GM18508 (cell line): ENCODE data around the gene STK38.
"Not testable (repeated sequence)": the region's sequence is repeated elsewhere in the genome, so short reads cannot be mapped to it uniquely, and the experiment has no call there.

ENCODE experiments used
- ATAC-seq: cut with Tn5 transposase; IDR thresholded peaks from one replicate; pipeline ENCODE4 v1.9.1; 2021; ENCODE audit warnings: moderate number of reproducible peaks; ENCODE audit not compliant: insufficient read depth, unreplicated experiment

STK38 gene

GRCh38 chr6:36492621-36493020 lies 54.7 kb downstream of the STK38 start:
- ATAC-seq = no peak

DNA sequence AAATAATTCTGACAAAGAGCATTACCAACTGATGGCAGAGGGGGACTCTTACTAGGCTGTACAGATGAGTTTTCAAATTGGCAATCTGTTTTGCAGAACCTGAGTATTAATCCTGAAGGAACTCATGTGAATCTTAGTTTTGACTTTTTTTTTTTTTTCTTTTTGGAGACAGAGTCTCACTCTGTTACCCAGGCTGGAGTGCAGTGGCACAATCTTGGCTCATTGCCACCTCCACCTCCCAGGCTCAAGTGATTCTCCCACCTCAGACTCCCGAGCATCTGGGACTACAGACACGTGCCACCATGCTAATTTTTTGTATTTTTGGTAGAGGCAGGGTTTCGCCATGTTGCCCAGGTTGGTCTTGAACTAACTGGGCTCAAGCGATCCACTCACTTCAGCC lies 55.2 kb downstream of the STK38 start:
- no peak for ATAC-seq

DNA sequence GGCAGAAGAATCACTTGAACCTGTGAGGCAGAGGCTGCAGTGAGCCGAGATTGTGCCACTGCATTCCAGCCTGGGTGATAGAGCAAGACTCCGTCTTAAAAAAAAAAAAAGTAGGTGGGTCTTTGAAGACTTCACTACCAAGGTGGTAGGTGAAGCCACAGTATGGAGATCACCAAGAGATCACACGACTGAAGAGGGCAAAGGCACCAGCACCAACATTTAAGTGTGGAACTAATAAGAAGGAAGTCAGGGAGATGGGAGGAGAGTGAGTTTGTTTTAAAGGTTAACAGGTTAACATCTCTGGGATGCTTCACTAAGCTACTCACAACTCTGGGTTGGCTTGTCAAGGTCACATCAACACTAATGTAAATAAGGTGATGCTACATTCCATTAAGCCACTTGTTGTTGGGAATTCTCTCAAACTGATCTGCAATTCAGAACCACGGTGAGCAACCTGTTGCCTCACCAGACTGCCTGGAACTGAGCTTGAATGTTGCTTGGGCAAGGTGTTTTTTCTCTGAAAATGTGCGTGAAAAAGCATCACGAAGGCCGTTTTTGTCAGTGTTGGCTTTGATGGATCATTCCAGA lies 55.8 kb downstream of the STK38 start:
- ATAC-seq = no peak

DNA sequence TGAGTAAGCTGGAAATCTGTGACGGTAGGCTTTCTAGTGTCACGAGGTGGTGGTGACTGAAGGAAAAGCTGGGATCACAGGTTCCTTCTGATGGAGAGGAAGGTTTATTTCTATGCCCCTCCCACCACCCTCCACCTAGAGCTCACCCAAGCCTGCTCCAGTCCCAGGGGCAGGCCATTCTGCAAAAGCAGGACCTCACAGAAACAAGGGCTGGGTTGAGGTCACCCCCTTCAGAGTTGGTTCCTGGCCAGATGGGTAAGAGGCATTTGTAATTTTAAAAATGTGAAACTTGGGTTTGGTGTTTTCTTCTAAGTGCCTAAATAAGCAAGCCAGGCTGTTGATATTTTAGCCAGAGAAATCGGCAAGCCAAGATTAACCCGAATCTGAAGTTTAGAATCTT lies 57.9 kb downstream of the STK38 start:
- ATAC-seq = no peak

DNA sequence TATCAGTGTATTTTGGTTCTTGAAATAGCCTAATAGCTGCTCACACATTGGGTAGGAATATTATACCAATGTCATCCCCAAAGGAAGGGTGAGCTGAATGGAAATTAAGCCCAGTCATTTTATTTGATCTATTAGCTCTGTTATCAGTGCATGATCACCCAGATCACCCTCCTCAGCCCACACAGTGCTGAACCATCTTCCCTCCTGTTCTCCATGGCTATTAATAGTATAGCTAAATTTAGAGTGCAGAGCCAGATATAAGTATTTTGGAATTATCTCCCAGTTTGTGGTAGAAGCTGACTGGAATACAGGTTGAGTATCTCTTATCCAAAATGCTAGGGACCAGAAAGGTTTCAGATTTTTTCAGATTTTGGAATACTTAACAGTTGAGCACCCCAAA lies 59.1 kb downstream of the STK38 start:
- no peak for ATAC-seq

GRCh38 chr6:36487698-36488097 lies 59.6 kb downstream of the STK38 start:
- ATAC-seq = no peak

- no peak for ATAC-seq
Observed at GRCh38 chr6:36484736-36485135, 62.5 kb downstream of the STK38 start.

DNA sequence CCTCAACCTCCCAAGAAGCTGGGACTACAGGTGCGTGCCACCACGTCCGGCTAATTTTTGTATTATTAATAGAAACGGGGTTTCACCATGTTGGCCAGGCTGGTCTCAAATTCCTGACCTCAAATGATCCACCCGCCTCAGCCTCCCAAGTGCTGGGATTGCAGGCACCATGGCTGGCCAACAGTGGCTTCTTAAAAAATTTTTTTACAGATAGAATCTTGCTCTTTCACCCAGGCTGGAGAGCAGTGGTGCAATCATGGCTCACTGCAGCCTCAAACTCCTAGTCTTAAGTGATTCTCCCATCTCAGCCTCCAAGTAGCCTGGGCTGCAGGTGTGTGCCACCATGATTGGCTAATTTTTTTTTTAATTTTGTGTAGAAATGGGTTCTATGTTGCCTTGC lies 64.0 kb downstream of the STK38 start:
- not testable (repeated sequence) for ATAC-seq

GRCh38 chr6:36479256-36479655 lies 68.0 kb downstream of the STK38 start:
- no peak for ATAC-seq

GRCh38 chr6:36478051-36478526 lies 69.2 kb downstream of the STK38 start:
- no peak for ATAC-seq

- ATAC-seq = no peak
Observed at GRCh38 chr6:36469946-36470345, 77.3 kb downstream of the STK38 start.

- no peak for ATAC-seq
Observed at GRCh38 chr6:36469148-36469661, 78.1 kb downstream of the STK38 start.

- no peak for ATAC-seq
Observed at GRCh38 chr6:36467625-36468024, 79.7 kb downstream of the STK38 start.

DNA sequence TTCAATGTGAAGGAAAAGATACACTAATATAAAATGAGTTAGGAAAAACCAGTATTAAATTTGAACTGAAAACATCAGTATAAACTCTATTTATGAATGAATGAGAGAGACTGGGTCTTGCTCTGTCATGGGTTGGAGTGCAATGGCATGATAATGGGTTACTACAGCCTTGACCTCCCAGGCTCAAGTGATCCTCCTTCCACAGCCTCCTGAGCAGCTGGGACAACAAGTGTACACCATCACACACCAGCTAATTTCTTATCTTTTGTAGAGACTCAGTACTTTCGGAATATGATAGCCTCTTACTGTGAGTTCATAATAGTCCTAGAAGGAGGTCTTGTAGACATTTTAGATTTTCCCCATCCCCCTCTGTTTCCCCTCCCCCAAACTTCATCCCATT lies 83.0 kb downstream of the STK38 start:
- ATAC-seq = no peak

DNA sequence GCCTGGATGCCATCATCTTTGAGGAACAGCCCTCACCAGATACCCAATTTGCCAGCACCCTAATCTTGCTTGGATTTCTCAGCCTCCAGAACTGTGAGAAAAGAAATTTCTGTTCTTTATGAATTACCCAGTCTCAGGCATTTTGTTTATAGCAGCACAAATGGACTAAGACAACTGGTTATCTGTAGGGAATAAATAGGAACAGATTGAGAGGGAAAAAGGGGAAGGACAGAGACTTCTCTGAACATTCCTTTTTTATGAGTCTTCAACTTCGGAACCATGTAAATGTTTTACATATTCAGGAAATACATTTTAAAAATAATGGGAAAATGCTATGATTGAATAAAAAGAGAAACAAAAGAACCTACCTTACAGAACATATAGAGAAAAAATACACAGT lies 83.6 kb downstream of the STK38 start:
- ATAC-seq = no peak

DNA sequence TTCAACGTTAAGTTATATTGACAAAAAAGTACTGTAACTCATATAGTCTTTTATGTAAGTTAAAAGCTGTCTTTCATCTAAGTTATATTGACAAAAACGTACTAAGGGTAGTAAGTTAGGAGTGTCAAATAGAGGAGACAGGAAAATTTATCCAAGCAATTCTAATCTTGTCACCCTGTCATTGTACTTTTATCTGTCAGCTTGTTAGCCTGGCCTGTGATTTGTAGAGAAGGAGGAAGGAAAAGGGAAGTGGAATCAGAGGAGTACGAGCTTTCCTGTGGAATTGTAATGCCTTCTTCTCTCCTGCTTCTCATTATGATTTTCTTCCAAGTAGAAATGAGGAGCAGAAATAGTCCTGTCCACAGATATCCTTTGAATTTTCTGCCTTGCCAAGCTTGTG lies 85.6 kb downstream of the STK38 start:
- ATAC-seq = no peak

DNA sequence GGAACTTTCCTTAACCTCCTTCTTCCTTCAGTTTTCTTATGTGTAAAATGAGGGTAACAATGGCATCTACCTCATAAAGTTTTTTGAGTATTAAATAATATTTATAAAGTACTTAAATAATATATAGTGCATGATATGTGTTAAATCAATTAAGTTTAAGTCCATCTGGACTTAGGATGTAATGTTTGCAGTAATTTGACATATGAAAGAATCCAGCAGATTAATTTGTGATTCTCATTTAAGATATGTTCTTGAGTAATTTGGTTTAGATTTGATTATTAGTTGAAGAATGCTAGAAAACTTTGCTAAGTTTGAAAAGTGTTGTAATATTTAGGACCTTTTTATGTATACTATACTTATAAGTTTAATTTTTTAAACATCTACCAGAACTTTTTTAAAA lies 86.4 kb downstream of the STK38 start:
- ATAC-seq = no peak

DNA sequence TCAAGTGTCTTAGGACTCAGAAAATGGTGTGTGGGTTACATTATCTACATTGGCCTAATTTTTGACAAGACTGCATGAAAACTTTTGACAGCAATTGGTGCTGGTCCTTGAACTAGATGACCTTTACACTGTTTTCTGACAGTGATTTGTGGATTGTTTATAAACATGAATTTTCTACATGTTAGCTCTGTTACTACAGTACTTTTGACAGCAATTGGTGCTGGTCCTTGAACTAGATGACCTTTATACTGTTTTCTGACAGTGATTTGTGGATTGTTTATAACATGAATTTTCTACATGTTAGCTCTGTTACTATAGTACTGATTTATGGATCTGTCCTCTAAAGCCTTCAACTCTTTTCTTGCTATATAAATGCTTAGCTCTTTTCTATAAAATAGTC lies 87.8 kb downstream of the STK38 start:
- ATAC-seq = no peak

DNA sequence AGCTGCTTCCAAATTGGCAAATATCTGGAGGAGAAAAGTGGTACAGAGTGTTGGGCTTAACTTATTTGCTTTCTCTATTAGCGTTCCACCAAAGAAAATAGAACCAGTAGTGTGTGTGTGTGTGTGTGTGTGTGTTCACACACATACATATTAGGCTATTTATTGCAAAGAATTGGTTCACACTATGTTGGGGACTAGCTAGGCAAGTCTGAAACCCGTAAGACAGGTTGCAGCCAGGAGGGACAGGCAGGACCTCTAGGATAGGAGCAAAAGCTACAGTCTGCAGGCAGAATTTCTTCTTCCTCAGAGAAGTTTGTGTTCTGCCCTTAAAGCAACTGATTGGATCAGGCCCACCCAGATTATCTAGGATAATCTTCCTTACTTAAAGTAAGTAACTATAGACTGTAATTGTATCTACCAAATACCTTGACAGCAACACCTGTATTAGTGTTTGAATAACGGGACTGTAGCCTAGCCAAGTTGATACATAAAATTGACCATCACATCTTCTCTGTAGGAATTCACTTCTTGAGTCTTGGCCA lies 91.7 kb downstream of the STK38 start:
- no peak for ATAC-seq

DNA sequence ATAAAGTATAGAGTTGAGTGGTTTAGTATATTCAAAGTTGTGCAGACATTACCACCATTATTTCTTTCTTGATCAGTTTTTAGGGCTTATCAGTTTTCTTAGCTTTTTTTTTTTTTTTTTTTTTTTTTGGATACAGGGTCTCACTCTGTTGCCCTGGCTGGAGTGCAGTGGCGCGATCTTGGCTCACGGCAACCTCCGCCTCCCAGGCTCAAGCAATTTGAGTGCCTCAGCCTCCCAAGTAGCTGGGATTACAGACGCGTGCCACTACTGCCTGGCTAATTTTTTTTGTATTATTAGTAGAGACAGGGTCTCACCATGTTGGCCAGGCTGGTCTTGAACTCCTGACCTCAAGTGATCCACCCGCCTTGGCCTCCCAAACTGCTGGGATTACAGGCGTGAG lies 94.4 kb downstream of the STK38 start:
- not testable (repeated sequence) for ATAC-seq

GRCh38 chr6:36449173-36449572 lies 98.1 kb downstream of the STK38 start:
- ATAC-seq = not testable (repeated sequence)

DNA sequence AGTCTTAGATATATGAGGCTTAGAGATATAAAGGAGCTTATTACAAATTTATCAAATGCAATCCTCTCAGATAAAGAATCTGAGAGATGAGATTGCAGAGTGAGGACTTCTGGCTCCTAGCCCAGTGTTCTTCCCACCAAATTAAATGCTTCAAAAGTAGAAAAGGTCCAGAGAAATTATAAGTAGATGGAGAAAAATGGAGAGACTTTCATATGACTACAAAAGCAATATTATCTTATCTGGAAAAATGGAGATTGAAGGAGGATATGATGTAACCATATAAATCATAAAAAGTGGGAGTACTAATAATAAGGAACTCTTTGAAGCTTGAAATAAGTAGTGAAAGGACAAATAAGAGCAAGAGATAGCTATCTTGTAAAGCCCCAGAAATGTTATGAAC lies 101.7 kb downstream of the STK38 start:
- ATAC-seq = no peak
